HG02798 (cell line): ENCODE results near the gene NETO2.
"Not testable (repeated sequence)": the region's sequence is repeated elsewhere in the genome, so short reads cannot be mapped to it uniquely, and the experiment has no call there.

ENCODE experiments used
- ATAC-seq: cut with Tn5 transposase; IDR thresholded peaks from one replicate; pipeline ENCODE4 v1.9.1; 2021; ENCODE audit warnings: mild to moderate bottlenecking; ENCODE audit not compliant: unreplicated experiment, poor library complexity

NETO2 gene

GRCh38 chr16:47136099-47136842, 7.5 kb downstream of the NETO2 start:
- ATAC-seq, result no peak

GRCh38 chr16:47134550-47134949, 9.2 kb downstream of the NETO2 start:
- no peak for ATAC-seq

GRCh38 chr16:47132308-47132707, 11.4 kb downstream of the NETO2 start:
- ATAC-seq, result no peak

DNA sequence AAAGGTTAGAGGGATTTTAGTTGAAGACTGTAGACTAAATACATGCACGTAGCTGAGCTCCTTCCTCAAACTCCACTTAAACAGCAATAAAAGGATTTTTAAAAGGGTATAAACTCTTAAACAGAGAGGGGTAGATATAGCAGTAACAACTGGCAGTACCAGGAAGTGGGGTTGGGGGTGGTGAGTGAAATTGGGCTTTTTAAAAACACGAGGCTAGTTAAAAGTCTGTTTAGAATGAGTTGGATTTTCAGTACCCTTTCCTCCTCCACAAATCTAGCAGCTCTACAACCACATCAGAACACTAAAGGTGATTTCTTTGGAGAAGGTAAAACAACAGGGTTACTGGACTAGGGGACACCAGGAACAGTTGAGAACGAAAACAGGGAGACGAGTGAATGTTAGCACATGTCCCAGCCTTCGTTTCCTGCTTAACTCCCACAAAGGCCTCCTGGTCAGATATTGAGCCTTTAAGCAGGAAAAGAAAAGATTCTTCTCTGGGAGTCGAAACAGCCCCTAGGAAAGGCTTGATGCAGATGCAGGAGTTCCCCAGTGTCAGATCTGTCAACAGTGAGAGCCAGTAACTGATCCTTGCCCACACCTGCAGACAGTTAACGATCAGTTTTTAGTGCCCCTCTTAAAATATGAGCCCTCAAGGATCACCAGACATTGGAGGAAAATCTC, 13.8 kb downstream of the NETO2 start:
- no peak for ATAC-seq

- ATAC-seq, result no peak
These were observed 16.2 kb downstream of the NETO2 start for GRCh38 chr16:47127541-47127940.

GRCh38 chr16:47125757-47126156, 18.0 kb downstream of the NETO2 start:
- no peak for ATAC-seq

GRCh38 chr16:47113130-47113529, 30.6 kb downstream of the NETO2 start:
- ATAC-seq, result no peak

DNA sequence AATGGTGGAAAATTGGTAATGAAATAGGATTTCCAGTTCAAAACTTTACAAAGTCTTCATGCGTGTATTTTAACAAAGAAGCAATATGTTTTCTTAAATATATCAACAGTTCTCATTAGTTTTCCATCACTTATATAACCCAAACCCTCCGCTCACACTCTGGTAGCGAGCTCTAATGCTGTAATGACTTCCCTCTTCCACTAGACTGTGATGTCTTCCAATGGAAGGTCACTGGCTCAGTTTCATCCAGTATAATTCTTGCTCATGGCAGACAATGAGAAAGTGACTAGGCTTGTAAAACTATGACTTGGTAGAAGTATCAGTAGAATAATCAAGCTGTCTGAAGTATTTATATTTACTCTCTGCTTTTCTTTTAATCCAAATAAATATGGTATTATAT, 32.8 kb downstream of the NETO2 start:
- no peak for ATAC-seq

DNA sequence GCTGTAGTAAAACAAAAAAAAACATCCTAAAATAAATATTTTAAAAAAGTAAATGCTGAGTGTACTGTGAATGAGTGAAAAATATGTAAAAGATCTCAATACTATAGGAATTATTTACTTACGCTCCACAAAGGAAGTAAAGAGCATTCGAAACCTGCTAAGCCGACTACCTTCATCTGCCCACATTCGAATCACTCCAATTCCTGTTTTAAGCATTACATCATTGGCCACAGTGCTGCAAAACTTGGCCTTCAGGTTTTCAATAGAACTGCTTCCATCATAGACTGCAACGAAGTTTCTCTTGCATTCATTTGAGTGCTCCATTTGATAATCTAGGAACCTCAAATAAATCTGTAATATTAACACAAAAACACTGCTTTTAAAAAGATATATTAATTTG, 34.4 kb downstream of the NETO2 start:
- ATAC-seq, result no peak

GRCh38 chr16:47102921-47103320, 40.8 kb downstream of the NETO2 start:
- ATAC-seq, result not testable (repeated sequence)

DNA sequence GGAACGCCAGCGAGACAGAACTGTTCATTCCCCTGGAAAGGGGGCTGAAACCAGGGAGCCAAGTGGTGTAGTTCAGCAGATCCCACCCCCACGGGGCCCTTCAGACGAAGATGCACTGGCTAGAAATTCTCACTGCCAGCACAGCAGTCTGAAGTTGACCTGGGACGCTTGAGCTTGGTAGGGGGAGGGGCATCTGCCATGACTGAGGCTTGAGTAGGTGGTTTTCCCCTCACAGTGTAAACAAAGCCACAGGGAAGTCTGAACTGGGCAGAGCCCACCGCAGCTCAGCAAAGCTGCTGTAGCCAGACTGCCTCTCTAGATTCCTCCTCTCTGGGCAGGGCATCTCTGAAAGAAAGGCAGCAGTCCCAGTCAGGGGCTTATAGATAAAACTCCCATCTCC, 46.6 kb downstream of the NETO2 start:
- not testable (repeated sequence) for ATAC-seq

DNA sequence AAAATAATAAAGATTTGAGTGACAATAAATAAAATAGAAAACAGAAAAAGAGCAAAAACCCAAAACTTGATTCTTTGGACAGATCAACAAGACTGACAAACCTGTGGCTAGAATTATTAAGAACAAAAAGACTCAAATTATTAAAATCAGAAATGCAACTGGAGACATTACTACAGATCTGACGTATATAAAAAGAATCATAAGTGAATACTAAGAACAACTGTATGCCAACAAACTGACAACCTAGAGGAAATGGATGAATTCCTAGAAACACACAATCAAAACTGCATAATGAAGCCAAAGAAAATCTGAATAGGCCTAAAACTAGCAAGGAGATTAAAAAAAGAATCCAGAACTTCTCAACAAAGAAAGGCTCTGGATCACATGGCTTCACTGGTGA, 47.4 kb downstream of the NETO2 start:
- ATAC-seq, result no peak

- ATAC-seq, result no peak
These were observed 59.5 kb downstream of the NETO2 start for GRCh38 chr16:47084198-47084597.

- no peak for ATAC-seq
These were observed 61.5 kb downstream of the NETO2 start for GRCh38 chr16:47082099-47082865.

DNA sequence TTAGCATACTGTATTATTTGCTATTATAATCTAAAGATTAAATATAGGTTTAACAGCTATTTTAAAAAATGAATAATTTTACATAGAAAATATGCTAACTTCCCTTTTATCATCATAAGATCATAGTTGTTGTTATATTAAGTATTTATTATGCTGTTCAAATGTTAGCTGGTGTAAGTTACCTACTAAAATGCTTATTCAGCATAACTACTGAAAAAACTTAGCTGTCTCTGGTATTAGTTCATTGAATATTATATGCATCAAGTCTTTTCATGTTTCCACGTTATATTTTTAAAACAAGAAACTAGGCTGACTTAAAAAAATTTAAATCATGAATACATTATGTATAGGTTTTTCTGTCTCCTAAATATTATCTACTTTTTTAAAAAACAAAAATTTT, 62.6 kb downstream of the NETO2 start:
- no peak for ATAC-seq

- no peak for ATAC-seq
These were observed 63.9 kb downstream of the NETO2 start for GRCh38 chr16:47079860-47080259.

DNA sequence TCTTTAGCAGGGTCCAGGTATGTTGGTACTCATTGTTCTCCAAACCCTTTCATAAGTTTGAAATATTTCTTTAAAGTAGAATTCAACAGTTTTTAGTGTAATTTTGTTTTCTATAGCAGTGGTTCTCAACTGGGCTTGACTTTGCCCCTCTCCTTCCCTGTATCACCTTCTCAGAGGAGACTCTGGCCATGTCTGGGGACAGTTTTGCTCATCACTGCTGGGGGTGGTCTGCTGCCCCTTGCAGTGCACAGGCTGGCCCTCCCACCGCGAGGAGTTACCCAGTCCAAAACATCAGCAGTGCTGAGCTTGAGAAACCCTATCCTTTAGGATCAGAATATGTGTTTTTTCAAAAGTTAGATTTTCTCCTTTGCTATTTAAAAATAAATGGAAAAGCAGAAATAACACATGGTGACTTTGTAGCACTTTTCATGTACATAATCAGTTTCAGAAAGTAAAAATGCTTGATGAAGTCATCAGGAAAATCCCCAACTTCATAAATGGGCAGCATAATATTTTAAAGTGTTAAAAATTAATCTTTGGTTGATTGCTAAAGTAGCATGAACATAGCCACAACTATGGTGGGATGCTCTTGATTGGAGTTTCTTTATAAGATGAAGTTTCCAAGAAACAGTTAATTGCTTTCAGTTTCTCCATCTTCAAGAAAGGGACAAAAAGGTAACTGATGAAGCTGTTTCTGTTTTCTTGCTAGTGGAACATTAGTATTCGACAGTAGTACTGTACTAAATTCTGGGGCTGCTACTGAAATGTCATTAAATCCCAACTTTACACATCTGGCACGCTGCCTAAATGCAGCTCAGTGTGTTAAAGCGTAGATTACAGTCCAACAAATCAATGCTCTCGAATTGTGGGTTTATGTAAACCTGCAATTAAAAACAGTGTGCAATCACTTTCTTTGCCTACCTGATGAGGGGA, 70.3 kb downstream of the NETO2 start:
- peak; percentile 47 for ATAC-seq

- no peak for ATAC-seq
These were observed 71.6 kb downstream of the NETO2 start for GRCh38 chr16:47072158-47072557.

GRCh38 chr16:47069841-47070584, 73.7 kb downstream of the NETO2 start:
- ATAC-seq, result no peak

- no peak for ATAC-seq
These were observed 74.4 kb downstream of the NETO2 start for GRCh38 chr16:47069313-47069712.
